Stimulated activated memory B cell treated with anti-CD40 and anti-IgM and Interleukin-4, amounts not matched to agents 10 μg/mL and 1 μg/mL and 100 μg/mL, for 72 hours (primary cell): Measurements from ENCODE around the gene NUDT7.

Experiments used
- ATAC-seq: fragments of 150-1000 bp; cut with Tn5 transposase; 2 replicates; pipeline ENCODE4 v1.10.0; 2021
- H3K27ac Mint-ChIP-seq: one replicate; pipeline ENCODE4 v1.8.0; 2022; ENCODE audit warnings: mild to moderate bottlenecking, mixed read lengths
- H3K27me3 Mint-ChIP-seq: one replicate; pipeline ENCODE4 v1.8.0; 2022; ENCODE audit warnings: mixed read lengths
- H3K36me3 Mint-ChIP-seq: one replicate; pipeline ENCODE4 v1.8.0; 2022; ENCODE audit warnings: mixed read lengths
- H3K4me1 Mint-ChIP-seq: one replicate; pipeline ENCODE4 v1.8.0; 2022; ENCODE audit warnings: mixed read lengths
- H3K4me3 Mint-ChIP-seq: one replicate; pipeline ENCODE4 v1.8.0; 2022; ENCODE audit warnings: mild to moderate bottlenecking, moderate library complexity, mixed read lengths
- H3K9me3 Mint-ChIP-seq: one replicate; pipeline ENCODE4 v1.8.0; 2022; ENCODE audit warnings: mixed read lengths

The NUDT7 gene

GRCh38 chr16:77700846-77701245 lies 21.5 kb upstream of the NUDT7 start:
- ATAC-seq: no peak
- no peaks in the 10 kb centered on the region for H3K36me3 Mint-ChIP-seq
- no peak overlapping the region for H3K27ac Mint-ChIP-seq
- peaks cover 8% of the 10 kb centered on the region for H3K27me3 Mint-ChIP-seq
- no peak overlapping the region for H3K4me3 Mint-ChIP-seq
- no peaks in the 10 kb centered on the region for H3K4me1 Mint-ChIP-seq
- H3K9me3 Mint-ChIP-seq: no peaks in the 10 kb centered on the region

DNA sequence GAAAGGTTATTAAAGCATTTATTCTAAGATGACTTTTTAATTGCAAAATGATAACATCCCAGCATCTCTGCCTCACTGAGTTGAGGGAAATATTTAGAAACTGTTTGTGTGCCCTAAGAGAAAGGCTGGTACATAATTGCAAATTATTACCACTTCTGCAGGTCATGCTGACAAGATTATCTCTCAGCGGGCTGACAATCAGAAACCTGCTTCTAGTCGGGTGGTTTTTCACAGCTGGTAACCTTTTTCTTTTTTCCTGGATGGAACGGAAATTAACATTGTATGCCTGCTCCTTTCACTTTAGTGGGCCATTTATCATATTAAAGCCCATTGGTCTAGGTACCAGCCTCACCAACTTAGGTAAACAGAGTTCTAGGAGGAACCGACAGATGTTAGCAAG lies 17.0 kb upstream of the NUDT7 start:
- Mint-ChIP-seq H3K27me3 (peaks cover 13% of the 10 kb centered on the region), H3K27ac (no peak overlapping the region), H3K4me3 (no peak overlapping the region), H3K36me3 (no peaks in the 10 kb centered on the region), H3K4me1 (no peaks in the 10 kb centered on the region), H3K9me3 (no peaks in the 10 kb centered on the region)
- ATAC-seq: no peak

GRCh38 chr16:77711179-77711578 lies 11.1 kb upstream of the NUDT7 start:
- no peak overlapping the region for H3K27ac Mint-ChIP-seq
- no peaks in the 10 kb centered on the region for H3K36me3 Mint-ChIP-seq
- ATAC-seq: no peak
- H3K27me3 Mint-ChIP-seq: peaks cover 3% of the 10 kb centered on the region
- no peaks in the 10 kb centered on the region for H3K9me3 Mint-ChIP-seq
- no peak overlapping the region for H3K4me3 Mint-ChIP-seq
- H3K4me1 Mint-ChIP-seq: no peaks in the 10 kb centered on the region

DNA sequence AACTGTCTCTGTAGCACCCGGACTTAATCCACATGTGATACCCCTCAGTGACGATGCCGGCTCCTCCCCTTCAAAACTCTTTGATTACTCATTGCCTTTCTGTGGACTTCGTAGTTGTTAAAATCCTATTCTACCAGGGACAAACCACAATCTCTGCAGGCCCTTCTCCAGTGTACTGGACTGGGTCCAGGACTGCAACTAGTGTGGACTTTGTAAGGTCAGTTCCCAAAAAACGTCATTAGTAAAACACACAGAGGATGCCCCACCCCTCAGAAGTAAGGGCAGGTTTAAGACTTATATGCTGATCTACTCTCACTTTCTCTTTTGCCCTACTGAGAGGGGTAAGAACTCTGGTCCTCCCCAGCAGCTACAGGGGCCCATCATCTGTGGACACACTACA lies 10.5 kb upstream of the NUDT7 start:
- no peak overlapping the region for H3K4me3 Mint-ChIP-seq

GRCh38 chr16:77715145-77715544 lies 7.2 kb upstream of the NUDT7 start:
- H3K4me1 Mint-ChIP-seq: no peaks in the 10 kb centered on the region
- H3K4me3 Mint-ChIP-seq: no peak overlapping the region
- no peaks in the 10 kb centered on the region for H3K9me3 Mint-ChIP-seq
- ATAC-seq: no peak
- no peak overlapping the region for H3K27ac Mint-ChIP-seq
- H3K36me3 Mint-ChIP-seq: no peaks in the 10 kb centered on the region
- H3K27me3 Mint-ChIP-seq: no peaks in the 10 kb centered on the region

More for the DNA sequence above, 10.5 kb upstream of the NUDT7 start:
- ATAC-seq: no peak
- Mint-ChIP-seq H3K27ac (no peak overlapping the region), H3K4me1 (no peaks in the 10 kb centered on the region), H3K27me3 (no peaks in the 10 kb centered on the region), H3K9me3 (no peaks in the 10 kb centered on the region), H3K36me3 (no peaks in the 10 kb centered on the region)

- peak; percentile 43 for ATAC-seq
- H3K4me1 Mint-ChIP-seq: peaks cover 16% of the 10 kb centered on the region
- H3K27me3 Mint-ChIP-seq: no peaks in the 10 kb centered on the region
- H3K4me3 Mint-ChIP-seq: peak overlapping the region; percentile 93
- H3K27ac Mint-ChIP-seq: peak overlapping the region; percentile 83
- peaks cover 6% of the 10 kb centered on the region for H3K36me3 Mint-ChIP-seq
- peaks cover 3% of the 10 kb centered on the region for H3K9me3 Mint-ChIP-seq
Measured at GRCh38 chr16:77721752-77722308, 484 bp upstream of the NUDT7 start.

DNA sequence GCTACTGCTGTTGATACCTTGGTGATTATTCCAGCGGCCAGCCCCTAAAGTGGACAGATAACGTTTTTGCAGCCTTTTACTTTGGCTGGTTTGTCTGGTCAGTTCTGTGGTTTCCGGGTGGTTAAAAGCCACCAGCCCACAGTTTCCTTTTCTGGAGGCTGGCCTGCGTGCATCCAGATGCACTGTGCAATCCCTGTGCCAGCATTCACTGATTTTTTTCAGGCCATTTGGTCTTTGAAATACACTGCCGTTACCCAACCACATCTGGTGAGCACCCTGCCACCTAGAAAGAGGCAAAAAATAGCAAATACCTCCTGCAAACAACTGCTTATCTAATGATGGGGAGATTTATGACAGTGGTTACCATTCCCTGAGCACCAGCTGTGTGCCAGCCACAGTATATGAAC lies 797 bp downstream of the NUDT7 start:
- no peak for ATAC-seq
- H3K27ac Mint-ChIP-seq: peak overlapping the region; percentile 83

GRCh38 chr16:77724174-77724573 lies 1.9 kb downstream of the NUDT7 start:
- Mint-ChIP-seq H3K27me3 (no peaks in the 10 kb centered on the region), H3K9me3 (peaks cover 3% of the 10 kb centered on the region), H3K27ac (no peak overlapping the region), H3K36me3 (peaks cover 8% of the 10 kb centered on the region), H3K4me3 (no peak overlapping the region), H3K4me1 (peaks cover 16% of the 10 kb centered on the region)
- no peak for ATAC-seq

More for the DNA sequence above, 797 bp downstream of the NUDT7 start:
- Mint-ChIP-seq H3K27me3 (no peaks in the 10 kb centered on the region), H3K4me3 (peak overlapping the region; percentile 93), H3K4me1 (peaks cover 16% of the 10 kb centered on the region), H3K36me3 (peaks cover 8% of the 10 kb centered on the region), H3K9me3 (peaks cover 3% of the 10 kb centered on the region)

DNA sequence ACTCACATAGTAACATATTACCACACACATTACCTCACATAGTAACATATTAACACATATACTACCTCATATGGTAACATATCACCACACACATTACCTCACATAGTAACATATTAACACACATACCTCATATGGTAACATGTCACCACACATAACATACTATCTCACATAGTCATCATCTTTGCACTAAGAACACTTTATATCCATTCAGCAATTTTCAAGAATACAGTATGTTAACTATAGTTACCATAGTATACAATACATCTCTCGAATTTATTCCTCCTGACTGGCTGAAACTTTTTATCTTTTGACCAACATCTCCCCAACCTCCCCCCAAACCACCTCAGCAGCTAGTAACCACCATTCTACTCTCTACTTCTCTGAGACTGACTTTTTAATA lies 7.6 kb downstream of the NUDT7 start:
- no peaks in the 10 kb centered on the region for H3K4me1 Mint-ChIP-seq
- H3K4me3 Mint-ChIP-seq: no peak overlapping the region
- peaks cover 30% of the 10 kb centered on the region for H3K36me3 Mint-ChIP-seq
- no peak overlapping the region for H3K27ac Mint-ChIP-seq
- ATAC-seq: no peak
- peaks cover 13% of the 10 kb centered on the region for H3K9me3 Mint-ChIP-seq
- H3K27me3 Mint-ChIP-seq: no peaks in the 10 kb centered on the region

- H3K36me3 Mint-ChIP-seq: peaks cover 31% of the 10 kb centered on the region
- H3K9me3 Mint-ChIP-seq: peaks cover 15% of the 10 kb centered on the region
- H3K4me3 Mint-ChIP-seq: no peak overlapping the region
- no peak overlapping the region for H3K27ac Mint-ChIP-seq
- peaks cover 4% of the 10 kb centered on the region for H3K4me1 Mint-ChIP-seq
- no peaks in the 10 kb centered on the region for H3K27me3 Mint-ChIP-seq
- ATAC-seq: no peak
Measured at GRCh38 chr16:77732241-77732946, 10.1 kb downstream of the NUDT7 start.

- H3K36me3 Mint-ChIP-seq: peaks cover 20% of the 10 kb centered on the region
- peaks cover 9% of the 10 kb centered on the region for H3K9me3 Mint-ChIP-seq
- peak; percentile 48 for ATAC-seq
- no peak overlapping the region for H3K4me3 Mint-ChIP-seq
- no peak overlapping the region for H3K27ac Mint-ChIP-seq
- no peaks in the 10 kb centered on the region for H3K27me3 Mint-ChIP-seq
- H3K4me1 Mint-ChIP-seq: peaks cover 17% of the 10 kb centered on the region
Measured at GRCh38 chr16:77736879-77737278, 14.6 kb downstream of the NUDT7 start.

DNA sequence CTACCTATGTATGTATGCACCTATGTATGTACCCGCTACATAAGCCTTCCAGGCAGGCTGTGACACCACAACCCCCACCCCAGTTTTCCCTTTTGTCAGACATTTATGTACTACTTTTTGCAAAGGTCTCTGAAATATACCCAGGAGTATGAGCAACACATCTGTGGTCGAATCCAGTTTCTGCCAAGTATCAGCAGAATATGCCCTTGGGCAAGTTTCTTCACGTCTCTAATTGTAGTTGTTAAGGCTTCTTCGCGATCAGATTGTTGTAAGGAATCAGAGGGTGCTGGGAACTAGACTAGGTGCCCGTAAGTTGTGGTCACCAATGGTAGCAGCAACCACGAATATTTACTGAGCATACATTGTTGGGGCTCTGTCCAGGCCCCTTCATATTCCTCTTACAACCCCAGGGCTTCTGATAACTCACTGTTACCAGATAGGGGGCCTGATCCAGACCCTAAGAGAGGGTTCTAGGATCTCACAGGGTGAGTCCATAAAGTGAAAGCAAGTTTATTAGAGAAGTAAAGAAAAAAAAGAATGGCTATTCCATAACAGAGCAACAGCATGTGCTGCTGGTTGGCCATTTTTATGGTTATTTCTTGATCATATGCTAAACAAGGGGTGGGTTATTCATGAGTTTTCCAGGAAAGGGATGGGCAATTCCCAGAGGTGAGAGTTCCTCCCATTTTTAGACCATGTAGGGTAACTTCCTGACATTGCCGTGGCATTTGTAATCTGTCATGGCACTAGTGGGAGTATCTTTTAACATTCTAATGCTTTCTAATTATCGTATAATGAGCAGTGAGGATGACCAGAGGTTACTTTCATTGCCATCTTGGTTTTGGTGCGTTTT lies 16.6 kb downstream of the NUDT7 start:
- Mint-ChIP-seq H3K36me3 (peaks cover 15% of the 10 kb centered on the region), H3K4me1 (peaks cover 17% of the 10 kb centered on the region), H3K27ac (no peak overlapping the region)

GRCh38 chr16:77739559-77739892 lies 17.2 kb downstream of the NUDT7 start:
- H3K27me3 Mint-ChIP-seq: no peaks in the 10 kb centered on the region
- peaks cover 12% of the 10 kb centered on the region for H3K36me3 Mint-ChIP-seq
- H3K9me3 Mint-ChIP-seq: peaks cover 7% of the 10 kb centered on the region
- no peak for ATAC-seq
- H3K27ac Mint-ChIP-seq: no peak overlapping the region
- no peak overlapping the region for H3K4me3 Mint-ChIP-seq
- peaks cover 17% of the 10 kb centered on the region for H3K4me1 Mint-ChIP-seq

More for the DNA sequence above, 16.6 kb downstream of the NUDT7 start:
- H3K27me3 Mint-ChIP-seq: no peaks in the 10 kb centered on the region
- no peak for ATAC-seq
- peaks cover 9% of the 10 kb centered on the region for H3K9me3 Mint-ChIP-seq
- no peak overlapping the region for H3K4me3 Mint-ChIP-seq

DNA sequence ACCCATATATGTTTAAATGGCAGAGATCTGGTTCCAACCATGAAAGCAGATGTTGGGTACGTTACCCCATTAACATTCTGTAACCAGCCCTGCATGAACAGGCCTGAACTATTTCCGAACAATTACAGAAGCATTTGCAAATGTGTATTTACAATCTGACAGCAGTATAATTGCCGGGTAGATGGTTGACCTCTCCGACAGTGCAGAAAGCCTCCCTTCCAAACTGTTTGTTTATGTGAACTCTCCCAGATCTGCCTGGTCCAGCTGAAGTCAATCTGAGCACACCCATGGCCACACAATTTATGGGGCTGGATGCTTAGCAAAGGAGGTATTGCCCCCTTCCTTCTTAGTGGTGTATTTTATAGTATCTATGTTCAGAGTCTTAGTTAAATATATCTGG lies 21.8 kb downstream of the NUDT7 start:
- H3K4me3 Mint-ChIP-seq: no peak overlapping the region
- no peak overlapping the region for H3K27ac Mint-ChIP-seq
- H3K36me3 Mint-ChIP-seq: no peaks in the 10 kb centered on the region
- no peaks in the 10 kb centered on the region for H3K27me3 Mint-ChIP-seq
- no peak for ATAC-seq
- H3K9me3 Mint-ChIP-seq: no peaks in the 10 kb centered on the region
- H3K4me1 Mint-ChIP-seq: peaks cover 7% of the 10 kb centered on the region

DNA sequence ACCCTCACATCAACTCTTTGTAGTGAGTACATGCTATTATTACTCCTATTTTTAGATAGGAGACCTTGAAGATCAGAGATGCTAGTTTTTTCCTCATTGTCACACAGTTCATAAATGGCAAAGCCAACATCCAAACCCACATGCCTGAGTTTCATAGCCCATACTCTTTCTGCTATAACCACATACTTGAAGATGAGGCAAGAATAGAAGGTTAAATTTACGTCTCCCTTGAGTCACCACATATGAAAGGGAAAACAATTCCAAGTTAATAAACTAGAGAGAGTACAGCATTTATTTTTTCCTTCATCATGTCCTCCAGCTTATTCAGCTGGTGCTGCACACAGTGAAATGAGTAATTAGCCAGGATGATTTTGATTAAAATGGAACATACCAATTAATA lies 23.7 kb downstream of the NUDT7 start:
- no peak overlapping the region for H3K4me3 Mint-ChIP-seq
- ATAC-seq: no peak
- H3K27ac Mint-ChIP-seq: no peak overlapping the region
- H3K36me3 Mint-ChIP-seq: no peaks in the 10 kb centered on the region
- H3K4me1 Mint-ChIP-seq: no peaks in the 10 kb centered on the region
- H3K27me3 Mint-ChIP-seq: peaks cover 10% of the 10 kb centered on the region
- H3K9me3 Mint-ChIP-seq: no peaks in the 10 kb centered on the region
